ENCODE data around the gene MACROH2A1.

DNA sequence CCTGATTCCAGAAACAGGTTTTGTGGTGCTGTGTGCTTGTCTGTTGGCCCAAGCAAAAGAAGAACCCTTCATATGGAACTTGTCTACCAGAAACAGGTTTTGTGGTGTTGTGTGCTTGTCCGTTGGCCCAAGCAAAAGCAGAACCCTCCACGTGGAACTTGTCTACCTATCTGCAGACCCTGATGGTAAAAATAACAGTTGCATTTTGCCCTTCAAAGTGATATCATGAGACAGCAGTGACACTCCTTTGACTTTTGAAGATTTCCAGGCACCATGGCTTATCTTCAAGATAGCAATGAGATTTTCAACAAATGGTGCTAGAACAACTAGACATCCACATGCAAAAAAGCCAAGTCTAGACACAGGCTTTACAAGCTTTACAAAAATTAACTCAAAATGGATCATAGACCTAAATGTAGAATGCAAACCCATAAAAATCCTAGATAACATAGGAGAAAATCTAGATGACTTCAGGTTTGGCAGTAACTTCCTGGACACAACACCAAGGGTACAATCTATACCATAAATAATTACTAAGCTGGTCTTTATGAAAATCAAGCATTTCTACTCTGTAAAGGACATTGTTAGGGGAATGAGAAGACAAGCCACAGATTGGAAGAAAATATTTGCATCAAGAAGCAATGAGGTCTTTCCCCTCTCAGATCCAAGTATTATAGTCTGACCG, 16.8 kb downstream of the MACROH2A1 start:
- TF ChIP-seq, protein P1, sequence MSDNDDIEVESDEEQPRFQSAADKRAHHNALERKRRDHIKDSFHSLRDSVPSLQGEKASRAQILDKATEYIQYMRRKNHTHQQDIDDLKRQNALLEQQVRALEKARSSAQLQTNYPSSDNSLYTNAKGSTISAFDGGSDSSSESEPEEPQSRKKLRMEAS (IDR thresholded peaks at IDR 0.05; ENCODE audit: low read depth, low read length) = no peak
- TF ChIP-seq, protein P2, sequence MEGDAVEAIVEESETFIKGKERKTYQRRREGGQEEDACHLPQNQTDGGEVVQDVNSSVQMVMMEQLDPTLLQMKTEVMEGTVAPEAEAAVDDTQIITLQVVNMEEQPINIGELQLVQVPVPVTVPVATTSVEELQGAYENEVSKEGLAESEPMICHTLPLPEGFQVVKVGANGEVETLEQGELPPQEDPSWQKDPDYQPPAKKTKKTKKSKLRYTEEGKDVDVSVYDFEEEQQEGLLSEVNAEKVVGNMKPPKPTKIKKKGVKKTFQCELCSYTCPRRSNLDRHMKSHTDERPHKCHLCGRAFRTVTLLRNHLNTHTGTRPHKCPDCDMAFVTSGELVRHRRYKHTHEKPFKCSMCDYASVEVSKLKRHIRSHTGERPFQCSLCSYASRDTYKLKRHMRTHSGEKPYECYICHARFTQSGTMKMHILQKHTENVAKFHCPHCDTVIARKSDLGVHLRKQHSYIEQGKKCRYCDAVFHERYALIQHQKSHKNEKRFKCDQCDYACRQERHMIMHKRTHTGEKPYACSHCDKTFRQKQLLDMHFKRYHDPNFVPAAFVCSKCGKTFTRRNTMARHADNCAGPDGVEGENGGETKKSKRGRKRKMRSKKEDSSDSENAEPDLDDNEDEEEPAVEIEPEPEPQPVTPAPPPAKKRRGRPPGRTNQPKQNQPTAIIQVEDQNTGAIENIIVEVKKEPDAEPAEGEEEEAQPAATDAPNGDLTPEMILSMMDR (IDR thresholded peaks at IDR 0.05; ENCODE audit: low read depth, low read length) = no peak

Measured in NB4 (cell line).